ENCODE measurements around the gene AZIN2.
"Not testable (repeated sequence)": the region's sequence is repeated elsewhere in the genome, so short reads cannot be mapped to it uniquely, and the experiment has no call there.

AZIN2 gene

DNA sequence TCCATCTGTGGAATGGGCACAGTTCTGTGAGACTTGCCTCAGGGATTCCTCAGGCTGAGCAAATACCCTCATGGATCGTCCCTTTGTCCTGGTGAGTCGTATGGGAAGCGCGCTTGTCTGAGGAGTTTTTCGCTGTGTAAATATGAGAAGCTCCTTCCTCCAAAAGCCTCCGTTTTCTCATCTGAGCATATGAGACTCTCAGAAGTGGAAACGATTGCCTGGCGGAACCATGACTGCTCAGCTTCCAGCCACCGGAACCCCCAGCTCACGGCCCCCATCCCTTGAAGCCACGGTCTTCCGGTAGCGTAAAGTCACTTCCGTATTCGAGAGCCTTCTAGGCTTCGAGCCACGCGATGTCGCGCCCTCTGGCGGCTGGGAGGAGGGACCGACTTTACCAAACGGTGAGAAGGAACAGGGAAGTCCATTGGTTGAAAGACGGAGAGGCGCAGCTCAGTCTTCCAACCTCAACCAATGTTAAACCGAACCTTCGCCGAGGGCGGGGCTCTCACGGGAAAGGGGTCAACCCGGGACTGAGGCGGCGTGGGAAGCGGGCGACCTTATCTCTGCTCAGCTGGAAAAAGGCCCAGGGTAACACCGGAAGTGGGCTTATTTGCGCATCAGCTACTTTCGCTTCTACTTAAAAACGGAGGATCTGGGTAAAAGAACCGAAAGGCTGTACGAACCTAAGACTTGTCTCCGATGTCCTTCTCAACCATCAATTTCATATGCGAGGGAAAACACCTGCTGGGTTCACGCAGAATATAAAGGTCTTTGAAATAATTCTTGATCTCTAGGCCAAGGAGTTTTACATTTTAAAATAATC is 46.3 kb downstream of the AZIN2 start:
- peak; percentile 98 for DNase-seq (ENCODE audit: low read depth)

DNA sequence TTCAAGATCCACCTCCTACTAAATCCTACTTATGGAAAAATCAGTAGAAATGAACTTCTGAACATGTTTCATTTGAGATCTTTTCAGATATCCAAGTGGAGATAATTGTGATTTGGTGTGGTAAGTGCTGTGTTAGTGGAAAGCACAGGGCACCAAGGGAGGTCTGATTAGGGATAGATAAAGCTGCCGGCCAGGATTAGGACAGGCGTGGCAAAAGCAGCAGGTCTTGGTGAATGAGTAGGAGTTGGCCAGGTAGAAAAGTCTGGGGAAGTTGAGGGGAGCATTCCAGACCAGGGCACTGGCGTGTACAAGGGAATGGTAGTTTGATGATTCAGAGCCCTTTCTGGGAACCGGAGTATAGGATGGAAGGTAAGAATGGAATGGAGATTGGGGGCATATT is 47.8 kb downstream of the AZIN2 start:
- DNase-seq (ENCODE audit: low read depth), result no peak

DNA sequence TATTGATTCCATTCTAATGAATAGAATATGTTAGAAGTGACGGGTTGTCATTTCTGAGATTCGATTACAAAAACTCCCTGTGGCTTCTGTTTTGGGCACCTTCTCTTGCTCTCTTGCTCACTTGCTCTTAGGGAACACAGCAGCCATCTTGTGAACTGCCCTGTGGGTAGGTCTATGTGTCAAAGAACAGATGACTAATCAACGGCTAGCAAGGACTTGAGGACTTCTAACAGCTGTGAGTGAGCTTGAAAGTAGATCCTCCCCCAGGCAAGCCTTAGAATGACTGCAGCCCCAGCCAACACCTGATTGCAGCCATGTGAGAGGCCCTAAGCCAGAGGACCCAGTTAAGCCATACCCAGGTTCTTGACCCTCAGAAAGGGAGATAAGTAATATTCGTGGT is 49.3 kb downstream of the AZIN2 start:
- no peak for DNase-seq (ENCODE audit: low read depth)

DNA sequence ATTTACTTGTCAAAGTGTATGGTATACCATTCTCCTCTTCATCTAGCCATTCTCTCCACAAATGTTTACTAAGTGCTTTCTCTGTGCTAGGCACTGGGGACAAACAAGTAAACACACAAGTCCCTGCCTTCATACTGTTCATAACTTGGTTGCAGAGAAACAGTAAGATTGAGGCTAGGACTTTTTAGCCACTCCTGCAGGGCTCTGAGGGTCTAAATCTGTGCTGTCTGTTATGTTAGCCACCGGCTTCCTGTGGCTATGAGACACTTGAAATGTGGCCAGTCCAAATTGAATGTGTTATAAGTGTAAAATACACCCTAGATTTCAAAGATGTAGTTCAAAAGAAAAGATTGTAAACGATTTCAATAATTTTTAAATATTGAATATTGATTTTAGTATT is 50.2 kb downstream of the AZIN2 start:
- DNase-seq (ENCODE audit: low read depth), result no peak

DNA sequence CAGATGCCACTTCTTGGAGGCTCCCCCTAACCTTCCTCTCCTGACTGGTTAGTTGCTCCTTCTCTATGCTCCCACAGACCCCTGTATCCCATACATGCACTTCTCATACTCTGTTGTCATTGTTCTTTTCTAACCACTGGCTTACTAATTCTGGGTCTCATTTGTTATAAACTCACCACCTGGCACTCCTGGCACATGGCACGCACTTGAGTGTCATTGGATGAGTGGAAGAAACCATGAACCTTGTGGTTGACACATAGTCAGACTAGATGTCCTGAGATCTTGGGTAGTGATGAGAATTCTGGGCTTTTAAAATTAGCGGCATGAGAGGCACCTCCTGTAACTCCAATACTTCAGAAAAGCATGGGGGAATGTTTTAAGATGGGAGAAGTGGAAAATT is 51.6 kb downstream of the AZIN2 start:
- no peak for DNase-seq (ENCODE audit: low read depth)

DNA sequence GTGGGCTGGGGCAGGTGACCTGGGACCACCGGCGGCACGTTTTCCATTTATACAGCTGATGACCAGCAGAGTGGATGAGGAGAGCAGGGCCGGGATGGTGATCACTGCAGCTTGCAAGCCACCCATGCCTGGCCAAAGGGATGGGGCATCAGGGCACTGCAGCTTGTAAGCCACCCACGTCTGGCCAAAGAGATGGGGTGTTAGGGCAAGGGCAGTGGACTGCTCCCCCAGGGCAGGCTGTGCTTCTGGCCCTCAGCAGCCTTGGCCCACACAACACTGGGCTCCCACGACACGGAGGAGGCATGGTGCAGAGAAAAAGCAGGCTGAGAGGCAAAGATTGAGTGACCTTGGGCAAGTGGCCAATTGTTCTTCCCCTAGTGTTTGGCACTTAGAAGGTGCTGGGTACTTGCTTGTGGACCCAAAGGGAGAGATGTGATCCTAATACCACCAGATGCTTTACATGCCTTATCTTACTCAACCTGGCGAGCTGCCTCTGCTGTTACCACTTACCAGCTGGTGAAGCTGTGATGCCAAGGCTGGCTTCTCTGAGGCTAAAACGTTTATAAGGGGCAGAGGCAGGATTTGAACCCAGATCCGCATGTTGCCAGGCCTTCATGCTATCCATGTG is 52.6 kb downstream of the AZIN2 start:
- DNase-seq (ENCODE audit: low read depth), result no peak

DNA sequence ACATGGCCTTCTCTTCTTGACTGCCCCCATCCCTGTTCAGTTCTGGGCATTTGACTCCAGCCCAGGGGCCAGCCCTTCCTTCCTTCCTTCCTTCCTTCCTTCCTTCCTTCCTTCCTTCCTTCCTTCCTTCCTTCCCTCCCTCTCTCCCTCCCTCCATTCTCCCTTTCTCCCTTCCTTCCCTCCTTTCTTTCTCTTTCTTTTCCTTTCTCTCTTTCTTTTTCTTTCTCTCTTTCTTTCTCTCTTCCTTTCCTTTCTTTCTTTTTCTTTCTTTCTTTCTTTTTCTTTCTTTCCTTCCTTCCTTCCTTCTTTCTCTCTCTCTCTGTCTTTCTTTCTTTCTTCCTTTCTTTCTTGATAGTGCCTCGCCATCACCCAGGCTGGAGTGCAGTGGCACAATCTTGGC is 55.1 kb downstream of the AZIN2 start:
- DNase-seq (ENCODE audit: low read depth), result not testable (repeated sequence)

DNA sequence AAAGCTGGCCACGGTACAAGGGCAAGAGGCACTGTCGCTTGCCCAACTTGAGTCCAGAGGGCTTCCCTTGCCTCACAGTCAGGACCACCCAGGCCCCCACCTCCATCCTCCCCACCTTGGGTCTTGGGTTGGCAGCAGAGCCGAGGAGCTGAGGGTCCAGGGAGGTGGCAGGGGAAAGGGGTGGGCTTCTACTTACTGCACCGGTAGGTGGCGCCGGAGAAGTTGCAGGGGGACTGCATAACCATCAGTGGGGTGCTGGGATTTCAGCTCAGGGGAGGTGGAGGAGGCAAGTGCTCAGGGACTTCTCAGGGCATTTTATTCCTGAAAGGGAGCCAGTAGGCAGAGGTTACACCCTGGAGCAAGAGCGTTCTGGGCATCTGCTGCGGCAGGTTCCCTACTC is 56.8 kb downstream of the AZIN2 start:
- DNase-seq (ENCODE audit: low read depth), result peak; percentile 11

DNA sequence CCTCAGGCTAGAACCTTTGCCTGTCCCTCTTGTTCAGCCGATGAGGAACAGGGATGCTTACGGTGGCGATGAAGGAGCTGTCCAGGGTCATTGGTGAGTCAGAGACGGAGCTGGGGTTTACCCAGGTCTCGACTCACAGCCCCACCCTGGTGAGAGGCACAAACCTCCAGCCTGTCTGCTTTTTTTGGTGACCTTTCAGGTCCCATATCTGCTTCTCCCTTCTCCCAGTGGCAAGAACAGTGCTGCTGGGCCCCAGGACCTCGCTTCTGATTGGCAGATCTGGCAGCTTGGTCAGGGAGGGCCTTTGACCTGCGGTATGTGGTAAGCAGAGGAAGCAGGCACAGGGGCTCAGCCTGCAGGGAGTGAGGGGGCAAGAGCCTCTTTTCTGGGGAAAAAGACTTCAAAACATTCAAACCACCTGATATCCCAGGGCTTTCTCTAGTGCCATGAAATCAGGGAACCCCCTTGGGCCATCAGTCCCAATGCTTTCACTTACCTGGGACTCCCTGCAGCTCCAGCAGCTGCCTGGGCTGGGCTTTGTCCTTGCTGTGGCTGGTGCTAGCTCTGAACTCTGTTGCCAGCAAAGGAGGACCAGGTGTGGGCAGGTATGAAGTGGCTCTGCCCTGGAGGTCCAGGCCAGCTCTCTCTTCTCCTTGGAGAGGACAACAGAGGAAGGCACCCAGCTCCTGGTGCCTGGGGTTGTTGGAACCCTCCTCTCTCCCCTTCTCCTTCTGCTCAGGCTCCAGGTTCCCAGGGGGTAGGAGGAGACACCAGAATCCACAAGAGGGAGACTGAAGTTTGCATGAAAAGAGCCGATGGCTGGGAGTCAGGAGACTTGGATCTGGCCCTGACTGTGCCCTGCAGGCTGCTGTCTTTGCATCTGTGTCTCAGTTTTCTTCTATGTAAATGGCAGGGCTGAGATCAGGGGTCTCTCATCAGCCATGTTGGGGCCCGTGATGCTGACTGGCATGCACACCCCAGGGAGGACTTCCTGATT is 59.5 kb downstream of the AZIN2 start:
- DNase-seq (ENCODE audit: low read depth), result no peak

DNA sequence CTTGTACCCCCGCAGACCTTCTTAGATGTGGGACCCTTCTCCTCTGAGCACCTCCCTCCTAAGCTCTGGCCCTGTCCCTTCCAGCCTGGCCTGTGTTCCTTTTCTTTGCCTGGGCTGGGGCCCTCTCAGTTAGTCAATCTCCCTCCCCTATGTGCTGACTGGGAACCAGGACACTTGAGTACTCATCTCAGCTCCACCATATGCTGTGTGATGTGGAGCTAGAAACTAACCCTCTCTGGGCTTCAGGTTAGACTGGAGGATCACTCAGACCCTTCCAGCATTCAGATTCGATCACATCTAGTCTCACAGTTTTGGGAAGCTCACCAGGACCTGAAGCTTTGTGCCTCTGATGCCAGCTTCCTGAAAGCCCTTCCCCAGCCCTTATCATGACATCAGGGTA is 60.3 kb downstream of the AZIN2 start:
- DNase-seq (ENCODE audit: low read depth), result no peak

DNA sequence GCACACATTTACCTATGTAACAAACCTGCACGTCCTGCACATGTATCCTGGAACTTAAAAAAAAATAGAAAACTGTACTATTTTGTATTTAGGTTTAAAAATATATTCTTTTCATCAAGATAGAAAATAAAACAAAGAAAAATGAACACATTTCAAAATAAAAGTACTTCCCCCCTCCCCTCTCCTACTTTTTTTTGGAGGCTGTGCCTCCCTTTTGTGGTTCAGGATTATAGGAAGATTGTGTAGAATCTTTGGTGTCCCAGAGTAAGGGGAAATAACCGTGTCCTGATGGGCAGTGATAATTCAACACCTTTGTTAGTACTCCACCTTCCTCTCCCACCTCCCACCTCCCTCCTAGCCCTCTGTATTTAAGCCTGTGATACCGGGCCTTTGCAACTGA is 60.8 kb downstream of the AZIN2 start:
- no peak for DNase-seq (ENCODE audit: low read depth)

DNA sequence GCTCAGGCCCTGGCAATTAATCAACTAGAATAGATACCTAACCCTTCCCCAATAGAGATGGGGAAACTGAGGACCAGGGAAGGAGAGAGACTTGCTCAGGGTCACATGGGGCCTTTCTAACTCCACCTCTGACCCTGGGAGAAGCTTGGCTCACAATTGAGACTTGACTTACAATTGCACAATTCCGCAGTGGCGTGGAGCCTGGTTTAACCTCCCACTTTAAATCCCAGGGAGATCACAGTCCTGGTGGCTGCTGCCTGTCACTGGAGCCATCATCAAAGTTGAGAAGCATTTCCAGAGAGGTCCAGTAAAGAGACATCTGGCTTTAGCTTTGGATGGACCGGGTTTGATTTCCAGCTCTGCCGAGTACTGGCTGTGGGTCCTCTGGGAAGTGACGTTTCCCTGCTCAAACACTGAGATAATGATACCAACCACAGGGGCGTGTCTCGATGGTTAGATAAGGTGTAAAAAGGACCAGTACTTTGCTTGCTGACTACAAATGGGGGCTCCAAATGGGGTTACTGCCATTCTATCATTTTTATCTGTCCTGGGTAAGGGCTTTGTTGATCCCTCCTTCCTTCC is 61.6 kb downstream of the AZIN2 start:
- no peak for DNase-seq (ENCODE audit: low read depth)

DNA sequence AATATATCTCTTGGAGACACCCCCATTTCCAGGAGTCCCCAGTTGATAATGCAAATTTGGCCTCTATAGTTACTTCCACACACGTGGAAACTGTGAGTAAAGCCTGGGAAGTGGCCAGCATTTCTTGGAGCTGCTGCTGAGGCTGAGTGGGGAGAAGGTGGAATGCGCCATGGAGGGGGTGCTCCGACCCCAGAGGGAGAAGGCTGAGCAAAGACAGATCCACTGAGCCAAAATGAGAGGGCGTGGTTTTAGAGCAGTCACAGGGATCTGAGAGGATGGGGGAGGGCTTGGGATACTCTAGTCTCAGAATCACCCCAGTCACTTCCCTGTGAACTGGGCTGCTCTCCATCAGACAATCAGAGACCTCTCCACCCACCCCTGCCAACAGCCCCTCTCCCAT is 62.2 kb downstream of the AZIN2 start:
- no peak for DNase-seq (ENCODE audit: low read depth)

DNA sequence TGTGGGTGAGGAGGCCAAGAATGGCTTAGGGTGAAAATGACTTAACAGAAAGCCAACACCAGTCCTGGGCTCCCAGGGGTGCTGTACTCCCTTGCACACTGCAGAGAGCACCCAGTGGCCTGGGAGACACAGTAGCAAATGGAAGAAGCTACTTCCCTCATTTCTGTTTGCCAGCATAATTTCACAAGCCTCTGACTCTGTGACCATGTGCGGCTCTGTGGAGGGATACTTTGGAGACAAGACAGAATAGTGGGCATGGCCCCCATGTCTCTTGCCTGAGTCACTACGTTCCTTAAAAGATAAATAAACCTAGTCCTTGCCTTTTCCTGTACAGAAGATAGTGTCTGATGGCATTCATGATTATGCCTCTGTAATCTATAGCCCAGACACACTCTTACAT is 62.7 kb downstream of the AZIN2 start:
- DNase-seq (ENCODE audit: low read depth), result no peak

DNA sequence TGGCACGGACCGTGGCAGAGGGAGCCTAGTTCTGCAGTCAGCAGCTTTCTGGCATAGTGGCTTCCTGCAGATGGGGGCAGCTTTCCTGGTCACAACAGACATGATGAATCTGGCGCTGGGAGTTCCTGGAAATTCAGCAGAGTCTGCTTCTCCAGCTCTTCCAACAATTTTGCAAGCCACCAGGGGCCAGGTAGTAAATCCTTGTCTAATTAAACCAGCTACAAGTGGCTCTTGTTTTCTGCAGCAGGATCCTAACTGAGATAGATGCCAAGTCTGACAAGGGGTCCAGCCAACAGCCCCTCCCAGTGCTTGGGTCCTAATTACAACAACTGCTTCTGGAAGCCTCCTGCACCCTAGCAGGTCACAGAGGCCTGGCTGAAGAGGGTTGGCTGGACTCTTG is 65.0 kb downstream of the AZIN2 start:
- no peak for DNase-seq (ENCODE audit: low read depth)

DNA sequence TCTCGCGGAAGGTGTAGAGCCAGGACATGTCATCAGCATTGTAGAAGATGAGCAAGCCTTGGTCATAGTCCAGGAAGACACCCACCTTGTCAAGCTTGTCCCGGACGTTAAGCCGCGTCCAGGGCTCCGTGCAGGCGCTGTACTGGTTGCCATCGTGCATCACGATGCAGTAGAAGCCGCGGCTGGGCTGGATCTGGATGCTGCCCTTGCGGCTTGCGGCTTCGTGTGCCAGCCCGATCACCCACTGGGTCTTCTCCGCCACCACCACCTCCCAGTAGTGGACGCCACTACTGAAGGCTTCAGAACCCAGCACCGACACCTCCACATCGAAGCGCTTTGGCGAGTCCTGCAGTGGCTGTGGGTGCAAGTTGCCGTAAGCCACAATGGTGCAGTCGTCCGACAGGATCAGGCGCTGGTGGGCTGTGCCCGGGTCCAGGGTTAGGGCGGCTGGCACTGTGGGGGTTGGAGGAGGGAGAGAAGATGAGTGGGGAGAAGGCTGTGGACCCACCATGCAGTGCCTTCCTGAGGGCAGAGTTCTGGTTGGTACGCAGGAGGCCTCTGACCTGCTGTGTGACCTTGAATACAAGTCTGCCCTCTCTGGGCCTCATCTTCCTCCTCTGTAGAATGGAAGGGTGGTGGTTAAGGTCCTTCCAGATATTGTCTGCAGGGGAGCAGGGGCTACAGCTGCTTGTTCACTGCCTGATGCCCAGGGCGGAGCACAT is 66.5 kb downstream of the AZIN2 start:
- DNase-seq (ENCODE audit: low read depth), result no peak

DNA sequence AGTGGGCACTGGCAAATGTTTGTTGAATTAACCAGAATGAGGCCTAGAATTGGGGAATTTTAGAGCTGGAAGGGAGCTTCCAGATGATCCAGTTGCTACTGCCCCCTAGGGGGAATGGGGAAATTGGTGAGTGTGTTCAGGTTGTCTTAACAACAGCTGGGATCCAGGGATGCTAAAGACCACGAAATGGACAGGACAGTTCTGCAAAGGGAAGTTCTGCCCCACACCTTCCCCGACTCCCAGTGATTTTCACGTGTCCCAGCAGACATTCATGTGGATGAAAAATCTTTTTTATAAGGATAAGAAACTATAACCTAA is 67.0 kb downstream of the AZIN2 start:
- DNase-seq (ENCODE audit: low read depth), result no peak

DNA sequence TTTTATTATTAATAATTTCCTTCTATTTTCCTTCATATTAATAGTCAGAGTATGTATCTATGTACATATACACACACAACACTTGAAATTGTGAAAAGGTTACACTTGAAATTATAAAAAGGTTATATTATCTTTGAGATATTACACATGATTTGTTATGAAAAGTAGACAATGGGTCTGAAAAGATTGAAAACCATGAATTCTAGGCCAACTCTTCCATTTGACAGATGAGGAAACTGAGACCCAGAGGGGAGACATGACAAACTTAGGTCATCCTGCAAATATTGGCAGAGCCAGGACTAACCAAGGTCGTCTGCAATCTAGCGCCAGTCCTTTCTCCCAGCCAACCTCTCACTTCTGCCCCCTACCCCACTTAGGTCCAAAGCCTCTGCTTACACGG is 67.7 kb downstream of the AZIN2 start:
- DNase-seq (ENCODE audit: low read depth), result no peak

DNA sequence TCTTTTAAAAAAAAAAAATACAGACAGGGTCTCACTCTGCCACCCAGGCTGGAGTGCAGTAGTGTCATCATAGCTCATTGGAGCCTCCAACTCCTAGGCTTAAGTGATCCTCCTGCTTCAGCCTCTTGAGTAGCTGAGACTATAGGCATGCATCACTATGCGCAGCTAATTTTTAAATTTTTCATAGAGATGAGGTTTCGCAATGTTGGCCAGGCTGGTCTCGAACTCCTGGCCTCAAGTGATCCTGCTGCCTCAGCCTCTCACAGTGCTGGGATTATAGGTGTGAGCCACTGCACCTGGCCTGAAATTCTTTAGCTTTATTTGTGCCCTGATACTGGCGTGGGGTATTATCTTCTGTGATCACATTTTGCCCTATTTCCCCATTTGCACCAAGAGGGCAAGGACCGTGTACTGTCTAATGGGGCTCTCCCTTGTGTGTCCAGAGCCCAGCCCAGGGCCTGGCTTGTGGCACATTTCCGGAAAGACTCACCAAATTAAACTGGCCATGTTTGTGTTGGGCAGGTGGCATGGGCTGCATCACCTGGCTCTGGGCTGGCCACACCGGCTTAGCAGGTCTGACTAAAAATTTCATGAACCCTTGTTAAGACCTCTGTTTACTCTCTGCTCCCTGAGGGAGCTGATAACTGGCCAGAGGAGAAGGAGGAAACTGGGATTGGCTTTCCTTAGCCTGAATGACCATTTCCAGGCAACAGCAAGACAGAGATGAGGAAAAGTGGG is 68.7 kb downstream of the AZIN2 start:
- no peak for DNase-seq (ENCODE audit: low read depth)

DNA sequence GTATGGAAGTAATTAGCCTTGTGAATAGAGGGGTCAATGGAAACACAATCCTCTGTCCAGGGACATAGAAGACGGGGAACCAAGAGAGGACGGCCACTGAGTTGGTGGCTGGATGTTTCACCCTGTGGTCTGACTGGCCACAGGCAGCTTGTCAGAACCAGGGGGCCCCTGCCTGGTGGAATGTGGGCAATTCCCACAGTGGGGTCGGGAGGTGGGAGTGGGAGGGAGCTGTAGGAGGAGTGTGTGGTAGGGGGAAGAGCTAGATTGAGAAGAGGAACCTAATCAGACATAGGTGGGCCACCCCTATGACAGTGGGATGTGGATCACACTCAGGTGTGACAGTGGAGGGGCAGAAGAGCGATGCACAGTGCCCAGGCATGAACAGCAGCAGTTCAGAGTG is 69.6 kb downstream of the AZIN2 start:
- DNase-seq (ENCODE audit: low read depth), result no peak

DNA sequence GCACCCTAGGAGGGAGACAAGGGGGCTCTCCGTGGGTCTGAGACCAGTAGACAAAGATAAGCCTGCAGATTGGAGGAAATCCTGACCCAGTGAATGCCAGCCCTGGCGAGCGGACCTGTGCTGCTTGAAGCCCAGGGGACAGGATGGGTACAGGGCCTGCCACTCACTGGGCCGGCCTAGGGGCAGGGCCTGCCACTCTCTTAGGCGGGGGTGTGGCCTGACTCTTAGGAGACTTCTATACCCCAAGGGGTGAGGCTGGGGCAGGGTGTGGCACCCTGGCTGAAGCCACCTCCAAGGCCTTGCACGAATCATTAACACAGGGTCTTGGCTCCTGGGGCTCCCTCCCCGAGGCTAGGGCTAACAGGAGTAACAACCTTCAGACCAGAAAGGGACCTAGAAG is 70.2 kb downstream of the AZIN2 start:
- DNase-seq (ENCODE audit: low read depth), result no peak
